CMK (cell line): ENCODE results near the gene MS4A12.
"Not testable (repeated sequence)": the region's sequence is repeated elsewhere in the genome, so short reads cannot be mapped to it uniquely, and the experiment has no call there.

Source experiments
- DNase-seq: peaks from one replicate; pipeline ENCODE4 v3.0.0-alpha.2; 2010; ENCODE audit warnings: low read depth

MS4A12 gene

DNA sequence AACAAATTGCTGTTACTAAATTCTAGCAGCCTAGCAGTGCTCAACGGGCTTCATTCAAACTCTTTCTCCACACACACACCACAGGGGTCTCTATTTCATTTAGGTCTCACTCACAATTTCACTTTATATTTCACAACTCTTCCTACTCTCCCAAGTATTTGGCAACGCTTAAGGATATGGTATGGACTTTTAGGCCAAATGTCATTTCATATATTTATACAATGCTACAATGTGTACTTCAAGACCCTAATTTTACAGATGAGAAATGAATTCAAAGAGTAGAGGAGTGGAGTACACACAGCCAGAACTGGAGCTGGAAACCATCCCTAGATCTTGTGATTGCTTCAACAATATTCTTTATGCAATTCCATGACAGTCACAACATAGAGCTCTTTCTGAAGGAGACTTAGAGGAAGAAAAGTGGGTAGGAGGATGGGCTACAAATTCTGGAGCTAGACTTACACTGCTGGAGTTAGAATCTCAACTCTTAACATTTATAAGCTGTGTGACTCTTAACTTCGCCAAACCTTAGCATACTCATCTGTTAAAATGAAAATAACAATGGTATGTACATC lies 20.2 kb downstream of the MS4A12 start:
- no peak for DNase-seq

DNA sequence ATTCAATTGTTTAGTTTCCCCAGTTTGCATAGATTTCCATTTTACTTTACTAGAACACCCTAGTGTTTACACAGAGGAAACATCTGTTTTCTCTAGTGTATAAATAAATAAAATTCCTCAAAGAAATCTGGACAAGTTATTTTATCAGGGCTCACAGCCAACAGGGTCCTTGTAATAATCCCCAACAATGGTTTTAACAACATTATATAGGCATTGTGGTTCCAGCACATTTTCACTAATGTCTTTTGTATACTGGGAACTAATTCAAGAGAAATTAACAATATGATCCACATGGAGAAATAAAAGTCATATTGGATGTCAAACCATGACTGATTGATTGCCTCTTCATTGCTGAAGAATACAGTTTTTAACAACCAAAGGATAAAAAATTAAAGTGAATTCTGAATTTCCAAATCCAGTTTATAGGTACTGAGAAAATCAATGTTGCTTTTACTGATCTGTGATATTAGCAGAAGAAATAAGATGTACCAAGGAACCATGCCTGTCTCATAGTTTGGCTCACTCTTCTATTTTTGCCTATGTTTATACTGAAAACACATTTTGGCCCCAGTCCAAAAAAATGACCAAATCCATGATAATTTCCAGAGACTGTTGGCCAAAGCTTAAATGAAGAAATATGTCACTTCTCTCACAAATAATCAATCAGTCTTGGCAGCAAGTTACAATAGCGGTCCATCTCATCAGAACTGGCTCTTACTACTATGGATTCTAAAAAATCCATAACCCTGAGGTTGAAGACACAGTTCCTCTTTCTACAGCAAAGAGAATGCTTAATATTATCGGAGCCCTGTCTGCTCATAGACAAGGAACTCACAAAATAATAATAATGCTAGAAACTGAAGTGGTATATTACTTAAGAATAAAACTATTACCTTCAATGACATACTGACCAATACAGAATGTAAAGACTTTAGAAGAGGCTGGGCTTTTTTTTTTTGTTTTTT lies 21.2 kb downstream of the MS4A12 start:
- DNase-seq: no peak

DNA sequence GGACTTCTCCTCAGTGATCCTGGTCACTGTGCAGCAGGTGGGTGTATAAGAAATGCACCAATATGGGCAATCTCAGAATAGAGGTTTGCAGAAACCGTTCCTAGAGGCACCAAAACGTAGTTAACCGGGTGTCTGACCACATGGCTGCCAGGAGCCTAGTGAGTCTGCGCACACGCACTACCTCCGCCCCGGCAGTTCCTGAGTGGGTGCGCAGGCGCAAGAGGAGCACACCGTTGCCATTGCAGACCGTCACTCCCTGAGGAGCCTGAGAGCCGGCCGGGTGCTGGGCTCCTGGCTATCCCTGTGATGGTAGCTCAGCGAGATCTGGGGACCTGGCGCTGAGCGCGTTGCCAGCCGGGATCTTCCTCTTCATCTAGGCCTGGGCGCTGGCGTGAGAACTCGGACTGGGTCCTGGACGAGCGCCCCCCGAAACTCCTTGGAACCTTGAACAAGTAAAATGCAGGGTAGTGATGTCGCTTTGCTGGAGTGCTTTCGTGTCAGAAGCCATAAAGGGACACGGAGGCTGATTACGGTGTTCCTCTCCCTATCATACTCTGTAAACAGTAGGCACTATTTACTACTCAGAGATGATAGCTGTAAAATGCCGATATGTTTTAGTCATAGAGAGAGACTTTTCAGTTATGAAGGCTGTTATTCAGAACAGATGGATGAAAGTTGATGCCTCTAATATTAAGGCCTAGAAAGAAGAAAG lies 22.7 kb downstream of the MS4A12 start, which contains the start of gene MS4A13:
MS4A13 (plus strand) TSS at position 249 of the 712 bp plus-strand sequence. CDS start 2,692 bp downstream, outside the sequence.
- DNase-seq: no peak

DNA sequence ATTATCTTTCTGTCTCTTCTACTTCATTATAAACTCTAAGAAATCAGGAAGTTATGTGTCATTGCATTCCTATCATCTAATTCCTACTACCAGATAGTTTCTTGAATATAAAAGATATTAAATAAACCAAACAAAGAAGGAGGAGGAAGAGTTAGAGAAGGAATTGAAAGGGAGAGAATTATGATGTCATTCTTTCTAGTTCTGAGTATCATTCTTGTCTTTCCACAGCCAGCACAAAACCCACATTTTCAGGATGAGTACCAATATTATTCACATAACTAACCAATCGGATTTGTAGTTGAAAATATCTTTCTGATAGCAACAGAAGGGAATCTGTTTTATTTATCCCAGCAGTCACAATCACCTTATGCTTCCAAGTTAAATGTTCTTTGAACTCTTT lies 35.9 kb downstream of the MS4A12 start:
- DNase-seq: no peak

DNA sequence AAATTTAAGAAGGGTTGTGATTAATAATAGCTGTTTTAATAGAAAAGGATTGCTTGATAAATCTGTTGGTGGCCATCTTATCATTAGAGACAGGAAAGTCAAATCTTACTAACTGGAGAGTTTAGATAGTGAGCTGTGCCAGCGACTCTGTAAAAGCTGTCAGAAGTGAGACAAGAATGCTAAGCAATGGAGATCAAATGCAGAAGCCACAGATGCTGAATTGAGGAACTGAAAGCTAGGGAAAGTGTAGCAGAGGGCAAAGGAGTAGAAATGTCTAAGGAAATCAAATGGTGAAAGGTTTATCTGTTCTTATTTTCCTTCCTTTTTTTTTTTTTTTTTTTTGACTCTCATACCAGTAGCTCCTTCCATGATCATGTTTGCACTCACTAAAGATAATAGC lies 36.4 kb downstream of the MS4A12 start:
- no peak for DNase-seq

DNA sequence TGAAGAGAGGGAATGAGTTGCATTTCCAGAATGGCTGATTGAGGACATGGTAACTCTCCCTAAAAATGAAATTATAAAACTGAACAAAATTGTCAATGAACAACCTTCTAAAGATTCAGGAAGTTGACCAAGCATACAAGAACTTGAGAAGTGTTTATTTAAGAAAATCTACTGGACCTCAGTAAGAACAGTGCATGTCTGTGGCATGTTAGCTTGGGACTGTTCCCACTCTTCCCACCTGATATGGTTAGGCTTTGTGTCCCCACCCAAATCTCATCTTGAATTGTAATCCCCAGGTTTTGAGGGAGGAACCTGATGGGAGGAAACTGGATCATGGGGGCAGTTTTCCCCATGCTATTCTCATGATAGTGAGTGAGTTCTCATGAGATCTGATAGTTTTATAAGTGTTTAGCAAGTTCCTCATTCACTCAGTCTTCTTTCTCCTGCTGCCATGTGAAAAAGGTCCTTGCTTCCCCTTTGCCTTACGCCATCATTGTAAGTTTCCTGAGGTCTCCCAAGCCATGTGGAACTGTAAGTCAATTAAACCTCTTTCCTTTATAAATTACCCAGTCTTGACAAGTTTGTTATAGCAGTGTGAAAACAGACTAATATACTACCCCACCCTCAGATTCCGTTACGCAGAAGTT lies 38.0 kb downstream of the MS4A12 start:
- no peak for DNase-seq

DNA sequence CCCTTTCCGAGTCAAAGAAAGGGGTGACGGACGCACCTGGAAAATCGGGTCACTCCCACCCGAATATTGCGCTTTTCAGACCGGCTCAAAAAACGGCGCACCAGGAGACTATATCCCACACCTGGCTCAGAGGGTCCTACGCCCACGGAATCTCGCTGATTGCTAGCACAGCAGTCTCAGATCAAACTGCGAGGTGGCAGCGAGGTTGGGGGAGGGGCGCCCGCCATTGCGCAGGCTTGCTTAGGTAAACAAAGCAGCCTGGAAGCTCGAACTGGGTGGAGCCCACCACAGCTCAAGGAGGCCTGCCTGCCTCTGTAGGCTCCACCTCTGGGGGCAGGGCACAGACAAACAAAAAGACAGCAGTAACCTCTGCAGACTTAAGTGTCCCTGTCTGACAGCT lies 39.8 kb downstream of the MS4A12 start:
- DNase-seq: not testable (repeated sequence)

DNA sequence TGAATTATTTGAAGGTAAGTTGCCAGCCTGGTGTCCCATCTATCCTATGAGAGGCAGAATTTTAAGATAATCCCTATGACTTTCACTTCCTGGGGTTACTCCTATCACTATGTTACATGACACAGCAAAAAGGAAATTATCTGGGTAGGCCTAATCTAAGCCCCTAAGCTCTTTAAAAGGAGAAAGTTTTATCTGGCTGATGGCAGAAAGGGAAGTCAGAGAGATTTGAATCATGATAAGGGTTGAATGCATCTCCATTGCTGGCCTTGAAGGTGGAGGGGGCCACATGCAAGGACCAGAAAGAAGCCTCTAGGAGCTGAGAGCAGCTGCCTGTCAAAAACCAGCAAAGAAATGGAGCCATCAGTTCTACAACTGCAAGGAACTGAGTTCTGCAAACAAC lies 46.0 kb downstream of the MS4A12 start:
- DNase-seq: not testable (repeated sequence)

DNA sequence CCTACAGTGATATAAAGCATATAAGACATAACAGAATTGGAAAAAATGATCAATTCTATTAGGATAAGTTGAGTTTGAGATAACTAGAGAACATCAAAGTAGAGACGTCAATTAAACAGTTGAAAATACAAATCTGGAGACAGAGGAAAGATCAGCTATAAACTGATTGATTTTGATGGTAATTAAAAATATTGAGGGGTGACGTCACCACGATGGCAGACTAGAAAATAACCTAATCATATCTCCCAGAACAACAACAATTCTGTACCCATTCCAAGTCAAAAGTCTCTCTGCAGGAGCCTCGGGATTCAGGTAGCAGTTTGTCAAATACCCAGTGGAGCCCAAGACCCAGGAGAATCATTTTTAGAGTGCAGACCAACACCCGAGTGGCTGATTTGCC lies 51.5 kb downstream of the MS4A12 start:
- no peak for DNase-seq
